DOHH2 (cell line): ENCODE results near the gene KIF6.

Source experiments
- H3F3A ChIP-seq: fragments of 200-600 bp; sonication (generic), shearing (Covaris generic); 2 replicates; pipeline ENCODE4 v1.6.0; 2016; ENCODE audit warnings: antibody characterized with exemption, mild to moderate bottlenecking; ENCODE audit not compliant: control insufficient read depth, insufficient read depth
- H3K27ac ChIP-seq: fragments of 200-600 bp; sonication (generic); 2 replicates; pipeline ENCODE4 v1.5.1; 2014; ENCODE audit warnings: low read depth, mild to moderate bottlenecking, low read length, moderate library complexity
- H3K27me3 ChIP-seq: fragments of 200-600 bp; sonication (generic); 2 replicates; pipeline ENCODE4 v1.6.1; 2014; ENCODE audit warnings: mild to moderate bottlenecking, low read length, mixed read lengths; ENCODE audit not compliant: control insufficient read depth
- H3K36me3 ChIP-seq: fragments of 200-600 bp; sonication (generic); 2 replicates; pipeline ENCODE4 v1.6.1; 2014; ENCODE audit warnings: mild to moderate bottlenecking, low read length, moderate library complexity, mixed read lengths; ENCODE audit not compliant: control insufficient read depth
- H3K4me1 ChIP-seq: fragments of 200-600 bp; sonication (generic); 2 replicates; pipeline ENCODE4 v1.6.1; 2014; ENCODE audit warnings: mild to moderate bottlenecking, low read length, mixed read lengths; ENCODE audit not compliant: control insufficient read depth
- H3K4me2 ChIP-seq: fragments of 200-600 bp; sonication (generic); 2 replicates; pipeline ENCODE4 v1.6.0; 2014; ENCODE audit warnings: mild to moderate bottlenecking, low read length, moderate library complexity
- H3K4me3 ChIP-seq: fragments of 200-600 bp; sonication (generic); 2 replicates; pipeline ENCODE4 v1.5.1; 2014; ENCODE audit warnings: mild to moderate bottlenecking, low read length, mixed read lengths
- H3K79me2 ChIP-seq: fragments of 200-600 bp; sonication (generic); 2 replicates; pipeline ENCODE4 v1.6.1; 2014; ENCODE audit warnings: mild to moderate bottlenecking, low read length, mixed read lengths; ENCODE audit not compliant: control insufficient read depth
- H3K9me2 ChIP-seq: fragments of 200-600 bp; sonication (generic); replicated peaks from 2 replicates; pipeline ENCODE4 v1.6.1; 2014; ENCODE audit warnings: mild to moderate bottlenecking, low read length, mixed read lengths; ENCODE audit not compliant: control insufficient read depth
- H3K9me3 ChIP-seq: fragments of 200-600 bp; sonication (generic); 2 replicates; pipeline ENCODE4 v1.6.1; 2014; ENCODE audit warnings: antibody characterized with exemption, low read length, mixed read lengths; ENCODE audit not compliant: control insufficient read depth, insufficient read depth
- H4K20me1 ChIP-seq: fragments of 200-600 bp; sonication (generic); 2 replicates; pipeline ENCODE4 v1.6.0; 2014; ENCODE audit warnings: low read depth, mild to moderate bottlenecking, antibody characterized with exemption, low read length, moderate library complexity; ENCODE audit not compliant: control insufficient read depth, insufficient read depth
- CTCF ChIP-seq: fragments of 200-600 bp; sonication (generic); IDR thresholded peaks from one replicate; pipeline ENCODE4 v1.5.1; 2014; ENCODE audit warnings: antibody characterized with exemption, mild to moderate bottlenecking, low read depth, low read length; ENCODE audit not compliant: poor library complexity, severe bottlenecking
- EZH2phosphoT487 ChIP-seq: fragments of 200-600 bp; sonication (generic); IDR thresholded peaks from 2 replicates; pipeline ENCODE4 v1.6.1; 2017; ENCODE audit warnings: borderline replicate concordance, mild to moderate bottlenecking, antibody characterized with exemption, low read length, moderate library complexity, mixed read lengths

Gene KIF6

GRCh38 chr6:39574991-39575390 is 150.2 kb downstream of the KIF6 start:
- H3K9me2 ChIP-seq, result no peaks in the 10 kb centered on the region
- no peaks in the 10 kb centered on the region for H3K36me3 ChIP-seq
- no peaks in the 10 kb centered on the region for H3K79me2 ChIP-seq
- no peaks in the 10 kb centered on the region for H3K4me1 ChIP-seq
- H3F3A ChIP-seq, result no peaks in the 10 kb centered on the region
- H3K27ac ChIP-seq, result no peak overlapping the region
- no peaks in the 10 kb centered on the region for H4K20me1 ChIP-seq
- H3K4me3 ChIP-seq, result no peak overlapping the region
- no peak for TF ChIP-seq CTCF
- no peak for TF ChIP-seq EZH2phosphoT487
- H3K27me3 ChIP-seq, result no peaks in the 10 kb centered on the region
- no peaks in the 10 kb centered on the region for H3K9me3 ChIP-seq
- H3K4me2 ChIP-seq, result no peak overlapping the region

- H3K36me3 ChIP-seq, result no peaks in the 10 kb centered on the region
- H3K9me2 ChIP-seq, result no peaks in the 10 kb centered on the region
- TF ChIP-seq CTCF (no peak), EZH2phosphoT487 (no peak)
- H3K9me3 ChIP-seq, result no peaks in the 10 kb centered on the region
- H3K79me2 ChIP-seq, result no peaks in the 10 kb centered on the region
- no peaks in the 10 kb centered on the region for H3K27me3 ChIP-seq
- H3K27ac ChIP-seq, result no peak overlapping the region
- no peak overlapping the region for H3K4me3 ChIP-seq
- H3K4me2 ChIP-seq, result no peak overlapping the region
- H4K20me1 ChIP-seq, result no peaks in the 10 kb centered on the region
- H3K4me1 ChIP-seq, result no peaks in the 10 kb centered on the region
- no peaks in the 10 kb centered on the region for H3F3A ChIP-seq
Observed at GRCh38 chr6:39573541-39573940, 151.7 kb downstream of the KIF6 start.

GRCh38 chr6:39572661-39573340 is 152.4 kb downstream of the KIF6 start:
- Histone ChIP-seq H3K27me3 (no peaks in the 10 kb centered on the region), H3K79me2 (no peaks in the 10 kb centered on the region)

More at GRCh38 chr6:39572661-39573340, 152.4 kb downstream of the KIF6 start:
- no peaks in the 10 kb centered on the region for H3K9me2 ChIP-seq
- no peaks in the 10 kb centered on the region for H3F3A ChIP-seq
- H3K4me3 ChIP-seq, result no peak overlapping the region
- TF ChIP-seq CTCF (no peak), EZH2phosphoT487 (no peak)
- no peak overlapping the region for H3K27ac ChIP-seq
- no peak overlapping the region for H3K4me2 ChIP-seq
- H3K36me3 ChIP-seq, result no peaks in the 10 kb centered on the region
- no peaks in the 10 kb centered on the region for H3K9me3 ChIP-seq
- no peaks in the 10 kb centered on the region for H3K4me1 ChIP-seq
- H4K20me1 ChIP-seq, result no peaks in the 10 kb centered on the region
